ENCODE results near the gene CDT1.

Gene CDT1

GRCh38 chr16:88848557-88848956 lies 45.0 kb downstream of the CDT1 start:
- H3K4me3 ChIP-seq (ENCODE audit: low read depth in 1 of 2, low read length in 2 of 2), result no peak overlapping the region
- no peaks in the 10 kb centered on the region for H3K36me3 ChIP-seq (ENCODE audit: insufficient read depth, low read length)
- H3K4me1 ChIP-seq (ENCODE audit: insufficient read depth, low read length), result no peaks in the 10 kb centered on the region
- H3K27me3 ChIP-seq (ENCODE audit: control insufficient read depth in 1 of 2, insufficient read depth in 2 of 2, low read length in 2 of 2), result no peaks in the 10 kb centered on the region
- H3K9me3 ChIP-seq (ENCODE audit: low read length), result no peaks in the 10 kb centered on the region
- no peak overlapping the region for H3K27ac ChIP-seq (ENCODE audit: low read depth, low read length)
- no peak overlapping the region for H3K9ac ChIP-seq (ENCODE audit: low read length)

GRCh38 chr16:88850531-88851199 lies 47.1 kb downstream of the CDT1 start:
- Histone ChIP-seq H3K9ac (ENCODE audit: low read length) (no peak overlapping the region), H3K4me3 (ENCODE audit: low read depth in 1 of 2, low read length in 2 of 2) (no peak overlapping the region), H3K4me1 (ENCODE audit: insufficient read depth, low read length) (peaks cover 2% of the 10 kb centered on the region), H3K27me3 (ENCODE audit: control insufficient read depth in 1 of 2, insufficient read depth in 2 of 2, low read length in 2 of 2) (no peaks in the 10 kb centered on the region), H3K9me3 (ENCODE audit: low read length) (no peaks in the 10 kb centered on the region), H3K27ac (ENCODE audit: low read depth, low read length) (no peak overlapping the region), H3K36me3 (ENCODE audit: insufficient read depth, low read length) (no peaks in the 10 kb centered on the region)

- no peaks in the 10 kb centered on the region for H3K27me3 ChIP-seq (ENCODE audit: control insufficient read depth in 1 of 2, insufficient read depth in 2 of 2, low read length in 2 of 2)
- no peak overlapping the region for H3K9ac ChIP-seq (ENCODE audit: low read length)
- no peak overlapping the region for H3K27ac ChIP-seq (ENCODE audit: low read depth, low read length)
- H3K9me3 ChIP-seq (ENCODE audit: low read length), result no peaks in the 10 kb centered on the region
- peaks cover 6% of the 10 kb centered on the region for H3K4me1 ChIP-seq (ENCODE audit: insufficient read depth, low read length)
- H3K36me3 ChIP-seq (ENCODE audit: insufficient read depth, low read length), result no peaks in the 10 kb centered on the region
- no peak overlapping the region for H3K4me3 ChIP-seq (ENCODE audit: low read depth in 1 of 2, low read length in 2 of 2)
These were observed 48.0 kb downstream of the CDT1 start for GRCh38 chr16:88851616-88852015.

GRCh38 chr16:88853325-88853941 lies 49.8 kb downstream of the CDT1 start:
- Histone ChIP-seq H3K9me3 (ENCODE audit: low read length) (no peaks in the 10 kb centered on the region), H3K36me3 (ENCODE audit: insufficient read depth, low read length) (no peaks in the 10 kb centered on the region), H3K4me3 (ENCODE audit: low read depth in 1 of 2, low read length in 2 of 2) (no peak overlapping the region), H3K27me3 (ENCODE audit: control insufficient read depth in 1 of 2, insufficient read depth in 2 of 2, low read length in 2 of 2) (no peaks in the 10 kb centered on the region), H3K27ac (ENCODE audit: low read depth, low read length) (no peak overlapping the region), H3K9ac (ENCODE audit: low read length) (no peak overlapping the region), H3K4me1 (ENCODE audit: insufficient read depth, low read length) (peaks cover 13% of the 10 kb centered on the region)

- no peak overlapping the region for H3K9ac ChIP-seq (ENCODE audit: low read length)
- H3K36me3 ChIP-seq (ENCODE audit: insufficient read depth, low read length), result peaks cover 5% of the 10 kb centered on the region
- no peak overlapping the region for H3K27ac ChIP-seq (ENCODE audit: low read depth, low read length)
- no peaks in the 10 kb centered on the region for H3K27me3 ChIP-seq (ENCODE audit: control insufficient read depth in 1 of 2, insufficient read depth in 2 of 2, low read length in 2 of 2)
- peaks cover 17% of the 10 kb centered on the region for H3K4me1 ChIP-seq (ENCODE audit: insufficient read depth, low read length)
- no peaks in the 10 kb centered on the region for H3K9me3 ChIP-seq (ENCODE audit: low read length)
- H3K4me3 ChIP-seq (ENCODE audit: low read depth in 1 of 2, low read length in 2 of 2), result no peak overlapping the region
These were observed 50.9 kb downstream of the CDT1 start for GRCh38 chr16:88854306-88855111.

- no peak overlapping the region for H3K27ac ChIP-seq (ENCODE audit: low read depth, low read length)
- H3K36me3 ChIP-seq (ENCODE audit: insufficient read depth, low read length), result peaks cover 12% of the 10 kb centered on the region
- no peak overlapping the region for H3K9ac ChIP-seq (ENCODE audit: low read length)
- no peaks in the 10 kb centered on the region for H3K27me3 ChIP-seq (ENCODE audit: control insufficient read depth in 1 of 2, insufficient read depth in 2 of 2, low read length in 2 of 2)
- peaks cover 17% of the 10 kb centered on the region for H3K4me1 ChIP-seq (ENCODE audit: insufficient read depth, low read length)
- no peaks in the 10 kb centered on the region for H3K9me3 ChIP-seq (ENCODE audit: low read length)
- H3K4me3 ChIP-seq (ENCODE audit: low read depth in 1 of 2, low read length in 2 of 2), result no peak overlapping the region
These were observed 51.6 kb downstream of the CDT1 start for GRCh38 chr16:88855176-88855575.

- Histone ChIP-seq H3K4me1 (ENCODE audit: insufficient read depth, low read length) (peaks cover 17% of the 10 kb centered on the region), H3K9me3 (ENCODE audit: low read length) (no peaks in the 10 kb centered on the region), H3K27ac (ENCODE audit: low read depth, low read length) (peak overlapping the region; percentile 41), H3K9ac (ENCODE audit: low read length) (no peak overlapping the region), H3K4me3 (ENCODE audit: low read depth in 1 of 2, low read length in 2 of 2) (peak overlapping the region in 1 of 2 donors; percentile 53), H3K27me3 (ENCODE audit: control insufficient read depth in 1 of 2, insufficient read depth in 2 of 2, low read length in 2 of 2) (no peaks in the 10 kb centered on the region), H3K36me3 (ENCODE audit: insufficient read depth, low read length) (peaks cover 18% of the 10 kb centered on the region)
These were observed 52.1 kb downstream of the CDT1 start for GRCh38 chr16:88855736-88856121.

- Histone ChIP-seq H3K4me3 (ENCODE audit: low read depth in 1 of 2, low read length in 2 of 2) (peak overlapping the region; percentile 78 to 88), H3K4me1 (ENCODE audit: insufficient read depth, low read length) (peaks cover 17% of the 10 kb centered on the region), H3K27me3 (ENCODE audit: control insufficient read depth in 1 of 2, insufficient read depth in 2 of 2, low read length in 2 of 2) (no peaks in the 10 kb centered on the region), H3K36me3 (ENCODE audit: insufficient read depth, low read length) (peaks cover 18% of the 10 kb centered on the region), H3K9ac (ENCODE audit: low read length) (no peak overlapping the region), H3K27ac (ENCODE audit: low read depth, low read length) (peak overlapping the region; percentile 71), H3K9me3 (ENCODE audit: low read length) (no peaks in the 10 kb centered on the region)
These were observed 52.7 kb downstream of the CDT1 start for GRCh38 chr16:88856122-88856827.

- Histone ChIP-seq H3K27ac (ENCODE audit: low read depth, low read length) (peak within 1 kb of the TSS; percentile 87), H3K9ac (ENCODE audit: low read length) (peak within 1 kb of the TSS; percentile 68), H3K4me3 (ENCODE audit: low read depth in 1 of 2, low read length in 2 of 2) (peak within 1 kb of the TSS; percentile 78 to 88), H3K4me1 (ENCODE audit: insufficient read depth, low read length) (peaks cover 17% of the 10 kb centered on the region), H3K27me3 (ENCODE audit: control insufficient read depth in 1 of 2, insufficient read depth in 2 of 2, low read length in 2 of 2) (no peaks in the 10 kb centered on the region), H3K9me3 (ENCODE audit: low read length) (no peaks in the 10 kb centered on the region), H3K36me3 (ENCODE audit: insufficient read depth, low read length) (peaks cover 19% of the 10 kb centered on the region)
These were observed 53.5 kb downstream of the CDT1 start, which contains the start of the genes GALNS and TRAPPC2L for GRCh38 chr16:88856828-88857727. Gene GALNS (minus strand): TSS chr16:88856947. CDS start chr16:88856877, 70 bp downstream. Gene TRAPPC2L (plus strand): TSS chr16:88857127. CDS start chr16:88857151, 24 bp downstream.

- peak overlapping the region; percentile 68 for H3K9ac ChIP-seq (ENCODE audit: low read length)
- H3K27me3 ChIP-seq (ENCODE audit: control insufficient read depth in 1 of 2, insufficient read depth in 2 of 2, low read length in 2 of 2), result no peaks in the 10 kb centered on the region
- H3K4me3 ChIP-seq (ENCODE audit: low read depth in 1 of 2, low read length in 2 of 2), result peak overlapping the region; percentile 78 to 88
- peaks cover 17% of the 10 kb centered on the region for H3K4me1 ChIP-seq (ENCODE audit: insufficient read depth, low read length)
- H3K9me3 ChIP-seq (ENCODE audit: low read length), result no peaks in the 10 kb centered on the region
- H3K36me3 ChIP-seq (ENCODE audit: insufficient read depth, low read length), result peaks cover 27% of the 10 kb centered on the region
- peak overlapping the region; percentile 87 for H3K27ac ChIP-seq (ENCODE audit: low read depth, low read length)
These were observed 54.2 kb downstream of the CDT1 start for GRCh38 chr16:88857728-88858339.
